NCI-H128 (cell line): ENCODE data around the gene CBLC.
A peak's percentile ranks its signal among the peaks of the same experiment; 100 is the strongest.
"Not testable (repeated sequence)": the region's sequence is repeated elsewhere in the genome, so short reads cannot be mapped to it uniquely, and the experiment has no call there.

Experiments used
- DNase-seq: peaks from one replicate; lab custom pipeline; 2025; ENCODE audit not compliant: unreplicated experiment; lab: John Stamatoyannopoulos, UW

Gene CBLC

DNA sequence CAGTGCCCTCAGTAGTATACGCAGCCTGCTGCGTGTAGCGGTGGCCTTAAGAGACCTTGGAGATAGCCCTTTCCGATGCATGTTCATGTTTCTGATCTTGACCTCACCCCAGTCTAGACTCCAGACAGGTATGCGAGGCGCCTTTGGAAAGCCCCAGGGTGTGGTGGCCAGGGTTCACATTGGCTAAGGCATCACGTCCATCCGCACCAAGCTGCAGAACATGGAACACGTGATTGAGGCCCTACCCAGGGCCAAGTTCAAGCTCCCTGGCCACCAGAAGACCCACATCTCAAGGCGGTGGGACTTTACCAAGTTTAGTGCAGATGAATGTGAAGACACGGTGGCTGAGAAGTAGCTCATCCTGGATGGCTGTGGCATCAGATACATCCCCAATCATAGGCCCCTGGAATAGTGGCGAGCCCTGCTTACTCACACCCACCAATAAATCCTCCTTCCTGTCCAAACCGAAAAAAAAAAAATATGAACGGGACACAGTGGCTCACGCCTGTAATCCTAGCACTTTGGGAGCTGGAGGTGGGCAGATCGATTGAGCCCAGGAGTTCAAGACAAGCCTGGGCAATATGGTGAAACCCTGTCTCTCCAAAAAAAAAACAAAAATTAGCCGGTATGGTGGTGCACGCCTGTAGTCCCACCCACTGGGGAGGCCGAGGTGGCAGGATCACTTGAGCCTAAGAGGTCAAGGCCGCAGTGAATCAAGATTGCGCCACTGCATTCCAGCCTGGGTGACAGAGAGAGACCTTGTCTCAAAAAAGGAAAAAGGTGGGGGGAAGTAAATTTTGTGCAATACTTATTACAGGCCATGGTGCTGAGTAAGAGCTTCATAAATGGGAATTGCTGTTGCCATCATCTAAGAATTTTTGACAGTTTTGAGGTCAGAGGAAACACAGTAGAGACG lies 12.4 kb upstream of the CBLC start:
- no peak for DNase-seq

DNA sequence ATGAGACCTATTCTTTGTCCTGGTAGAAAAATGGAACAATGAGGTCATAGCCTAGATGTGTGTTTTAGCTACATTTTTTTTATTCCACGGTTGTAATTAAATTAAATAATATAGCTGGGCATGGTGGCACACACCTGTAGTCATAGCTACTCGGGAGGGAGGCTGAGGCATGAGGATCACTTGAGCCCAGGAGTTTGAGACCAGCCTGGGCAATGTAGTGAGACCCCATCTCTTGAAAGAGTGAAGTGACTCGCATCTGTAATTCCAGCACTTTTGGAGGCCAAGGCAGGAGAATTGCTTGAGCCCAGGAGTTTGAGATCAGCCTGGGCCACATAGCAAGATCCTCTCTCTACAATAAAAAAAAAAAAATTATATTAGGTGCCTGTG lies 11.7 kb upstream of the CBLC start:
- DNase-seq, result no peak

DNA sequence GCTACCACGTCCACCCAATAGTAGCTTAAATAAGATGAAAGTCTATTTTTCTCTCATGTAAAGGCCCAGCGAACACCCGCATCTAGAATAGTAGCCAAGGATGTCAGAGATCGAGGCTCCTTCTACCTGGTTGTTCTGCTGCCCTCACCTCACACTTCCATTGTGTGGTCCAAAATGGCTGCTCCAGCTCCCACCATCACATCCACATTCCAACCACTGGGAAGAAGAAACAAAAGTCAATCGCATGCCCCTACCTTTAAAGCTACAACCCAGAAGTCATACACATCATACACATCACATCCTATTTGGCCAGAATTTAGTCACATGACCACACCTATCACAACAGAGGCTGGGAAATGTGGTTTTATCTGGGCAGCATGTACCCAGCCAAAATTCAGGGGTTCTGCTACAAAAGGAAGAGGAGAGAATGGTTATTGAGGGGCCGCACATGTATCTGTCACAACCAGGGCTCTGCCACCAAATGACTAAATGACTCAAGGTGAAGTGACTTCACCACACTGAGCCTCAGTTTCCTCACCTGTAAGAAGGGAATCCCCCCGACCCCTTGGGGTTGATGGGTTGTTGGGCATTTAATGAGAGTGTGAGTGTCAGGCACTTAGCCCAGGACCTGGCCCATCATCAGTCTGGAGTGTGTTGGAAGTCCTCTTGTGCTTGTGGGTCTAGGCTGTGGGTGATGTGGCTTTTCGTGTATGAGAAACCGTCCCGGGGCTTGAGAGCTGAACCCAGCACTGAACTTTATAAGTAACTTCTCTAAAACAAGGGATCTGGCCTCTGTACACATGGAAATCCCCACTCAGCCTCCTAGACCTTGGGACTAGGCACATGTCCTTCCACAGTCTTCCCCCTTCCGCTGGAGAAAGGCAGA lies 10.2 kb upstream of the CBLC start:
- no peak for DNase-seq

DNA sequence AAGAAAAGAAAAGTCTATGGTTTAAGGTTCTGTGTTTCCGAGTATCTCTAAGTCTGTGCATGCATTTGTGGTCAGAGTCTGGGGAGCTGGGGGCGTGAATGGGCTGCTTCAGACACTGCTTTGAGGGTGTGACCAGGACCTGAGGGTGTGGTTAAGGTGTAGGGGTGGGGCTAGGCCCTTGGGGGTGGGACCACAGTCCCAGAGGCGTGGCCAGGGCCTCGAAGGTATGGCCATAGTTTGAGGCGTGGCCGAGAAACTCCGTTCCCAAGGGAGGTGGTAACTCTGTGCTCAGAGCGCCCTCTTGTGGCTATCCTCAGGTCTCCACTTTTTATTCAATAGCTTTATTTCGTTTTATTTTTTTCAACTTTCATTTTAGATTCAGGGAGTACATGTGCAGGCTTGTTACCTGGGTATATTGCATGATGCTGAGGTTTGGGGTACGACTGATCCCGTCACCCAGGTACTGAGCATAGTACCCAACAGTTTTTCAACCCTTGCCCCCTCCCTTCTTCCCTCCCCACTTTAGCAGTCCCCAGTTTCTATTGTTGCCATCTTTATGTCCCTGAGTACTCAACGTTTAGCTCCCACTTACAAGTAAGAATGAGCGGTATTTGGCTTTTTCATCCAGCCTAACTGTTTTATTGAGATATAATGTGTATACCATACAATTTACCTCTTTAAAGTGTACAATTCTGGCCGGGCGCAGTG lies 7.0 kb upstream of the CBLC start:
- DNase-seq, result peak; percentile 68

DNA sequence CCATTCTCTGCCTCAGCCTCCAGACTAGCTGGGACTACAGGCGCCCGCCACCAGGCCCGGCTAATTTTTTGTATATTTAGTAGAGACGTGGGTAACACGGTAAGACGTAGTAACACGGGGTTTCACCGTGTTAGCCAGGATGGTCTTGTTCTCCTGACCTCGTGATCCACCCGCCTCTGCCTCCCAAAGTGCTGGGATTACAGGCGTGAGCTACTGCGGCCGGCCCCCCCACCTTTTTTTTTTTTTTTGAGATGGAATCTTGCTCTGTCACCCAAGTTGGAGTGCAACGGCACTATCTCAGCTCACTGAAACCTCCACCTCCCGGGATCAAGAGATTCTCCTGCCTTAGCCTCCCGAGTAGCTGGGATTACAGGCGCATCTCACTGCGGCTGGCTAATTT lies 5.5 kb upstream of the CBLC start:
- DNase-seq, result not testable (repeated sequence)

DNA sequence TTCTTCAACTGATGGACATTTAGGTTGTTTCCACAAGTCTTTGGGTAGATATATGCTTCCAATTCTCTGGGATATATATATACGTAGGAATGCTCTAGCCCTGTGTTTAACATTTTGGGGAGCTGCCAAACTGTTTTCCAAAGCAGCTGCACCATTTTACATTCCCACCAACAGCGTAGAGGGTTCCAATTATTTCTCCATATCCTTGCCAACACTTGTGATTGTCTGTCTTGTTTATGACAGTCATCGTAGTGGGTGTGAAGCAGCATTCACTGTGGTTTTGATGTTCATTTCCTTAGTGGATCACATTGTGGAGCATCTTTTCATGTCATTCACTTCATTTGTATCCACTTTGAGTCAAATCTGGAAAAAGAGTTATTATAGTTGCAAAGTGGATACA lies 4.7 kb upstream of the CBLC start:
- DNase-seq, result no peak

DNA sequence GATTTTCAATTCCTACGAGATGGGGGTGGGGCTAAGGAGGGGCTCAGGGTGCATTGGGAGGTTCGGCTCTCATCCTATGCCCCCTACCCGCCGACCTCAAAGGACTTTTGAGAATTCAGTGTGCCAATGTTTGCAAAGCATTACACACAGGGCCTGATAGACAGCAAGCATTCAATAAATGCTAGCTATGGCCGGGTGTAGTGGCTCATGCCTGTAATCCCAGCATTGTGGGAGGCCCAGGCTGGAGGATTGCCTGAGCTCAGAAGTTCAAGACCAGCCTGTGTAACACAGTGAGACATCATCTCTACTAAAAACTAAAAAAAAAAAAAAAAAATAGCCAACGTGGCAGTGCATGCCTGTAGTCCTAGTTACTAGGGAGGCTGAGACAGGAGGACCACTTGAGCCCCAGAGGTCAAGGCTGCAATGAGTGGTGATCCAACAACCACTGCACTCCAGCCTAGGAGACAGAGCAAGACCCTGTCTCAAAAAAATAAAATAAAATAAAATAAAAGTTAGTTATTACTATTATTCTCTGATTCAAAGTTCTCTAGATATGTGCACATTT lies 1.9 kb upstream of the CBLC start:
- DNase-seq, result no peak

DNA sequence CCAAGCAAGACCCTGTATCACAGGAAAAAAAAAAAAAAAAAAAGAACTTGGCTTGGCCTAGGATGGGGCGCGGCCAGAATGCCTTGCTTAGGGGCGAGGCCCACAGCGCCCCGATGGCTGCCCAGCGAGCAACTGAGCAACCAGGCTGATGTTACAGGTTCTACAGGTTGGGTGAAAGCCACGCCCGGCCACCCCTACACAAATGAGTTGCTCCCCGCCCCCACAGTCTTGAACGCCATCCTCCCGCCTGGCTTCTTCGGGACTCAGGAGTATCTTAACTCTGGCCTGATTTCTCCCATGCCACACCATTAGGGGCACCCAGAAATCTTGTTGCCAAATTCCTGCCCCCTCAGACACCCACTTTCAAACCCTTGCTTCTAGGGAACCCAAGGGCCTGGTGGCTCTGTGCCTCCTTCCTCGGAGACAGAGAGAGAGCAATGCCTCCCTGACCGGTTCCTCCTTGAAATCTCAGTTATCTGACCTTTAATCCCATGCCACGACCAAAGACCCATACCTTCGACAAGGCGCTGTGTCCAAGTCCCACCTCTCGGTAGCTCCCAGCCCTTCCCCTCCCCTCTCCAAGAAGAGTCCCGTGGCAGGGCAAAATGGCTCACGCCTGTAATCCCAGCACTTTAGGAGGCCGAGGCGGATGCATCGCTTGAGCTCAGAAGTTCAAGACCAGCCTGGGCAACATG lies 1.1 kb upstream of the CBLC start:
- no peak for DNase-seq

DNA sequence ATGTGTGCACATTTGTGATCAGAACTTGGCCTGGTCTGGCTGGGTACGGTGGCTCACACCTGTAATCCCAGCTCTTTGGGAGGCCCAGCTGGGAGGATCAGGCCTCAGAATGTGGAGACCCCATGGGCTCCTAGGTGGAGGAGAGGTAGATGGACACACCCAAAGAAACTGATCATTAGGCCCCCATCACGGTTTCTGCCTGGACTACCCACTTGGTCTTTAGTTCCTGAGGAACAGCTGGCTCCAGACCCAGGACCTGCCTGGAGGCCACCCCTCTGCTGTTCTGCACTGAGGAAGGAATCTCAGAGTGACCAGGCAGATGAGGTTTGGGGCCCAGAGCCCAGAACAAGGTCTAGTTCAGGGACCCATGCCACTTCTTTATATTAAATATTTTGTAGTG lies 1.5 kb downstream of the CBLC start:
- DNase-seq, result no peak

DNA sequence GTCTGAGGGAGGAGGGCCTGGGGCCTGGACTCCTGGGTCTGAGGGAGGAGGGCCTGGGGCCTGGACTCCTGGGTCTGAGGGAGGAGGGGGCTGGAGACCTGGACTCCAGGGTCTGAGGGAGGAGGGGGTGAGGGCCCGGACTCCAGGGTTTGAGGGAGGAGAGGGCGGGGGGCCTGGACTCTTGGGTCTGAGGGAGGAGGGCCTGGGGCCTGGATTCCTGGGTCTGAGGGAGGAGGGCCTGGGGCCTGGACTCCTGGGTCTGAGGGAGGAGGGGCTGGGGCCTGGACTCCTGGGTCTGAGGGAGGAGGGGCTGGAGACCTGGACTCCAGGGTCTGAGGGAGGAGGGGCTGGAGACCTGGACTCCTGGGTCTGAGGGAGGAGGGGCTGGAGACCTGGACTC lies 4.0 kb downstream of the CBLC start:
- DNase-seq, result not testable (repeated sequence)

DNA sequence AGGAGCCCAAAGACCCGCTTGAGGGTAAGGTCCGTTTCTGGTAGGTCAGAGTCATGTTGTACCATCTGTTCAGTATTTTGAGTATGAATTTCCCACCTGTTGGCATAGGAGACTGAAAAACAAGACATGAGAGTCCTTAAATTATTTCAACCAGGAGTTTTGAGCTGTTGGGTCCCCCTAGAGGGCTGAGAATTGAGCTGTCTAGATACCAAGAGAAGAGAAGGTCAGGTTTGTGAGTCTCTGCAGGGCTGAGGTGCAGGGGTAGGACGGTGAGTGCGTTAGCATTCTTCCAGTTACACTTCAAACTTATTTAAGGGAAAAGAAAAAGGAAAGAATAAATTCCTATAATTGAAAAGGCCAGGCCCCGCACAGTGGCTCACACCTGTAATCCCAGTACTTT lies 5.0 kb downstream of the CBLC start:
- DNase-seq, result no peak

DNA sequence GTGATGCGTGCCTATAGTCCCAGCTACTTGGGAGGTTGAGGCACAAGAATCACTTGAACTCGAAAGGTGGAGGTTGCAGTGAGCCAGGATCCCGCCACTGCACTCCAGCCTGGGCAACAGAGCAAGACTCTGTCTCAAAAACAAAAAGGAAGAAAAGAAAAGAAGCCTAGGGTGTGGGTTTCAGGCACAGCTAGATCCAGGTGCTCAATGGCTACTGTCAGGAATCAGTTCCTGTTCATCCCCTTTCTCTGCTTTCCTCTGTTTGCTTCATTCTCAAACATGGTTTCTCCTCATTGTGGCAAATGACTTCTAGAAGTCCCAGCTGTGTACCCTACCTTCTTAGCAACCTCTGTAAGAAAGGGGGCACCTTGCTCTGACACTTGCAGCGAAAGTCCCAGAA lies 5.9 kb downstream of the CBLC start:
- DNase-seq, result no peak

DNA sequence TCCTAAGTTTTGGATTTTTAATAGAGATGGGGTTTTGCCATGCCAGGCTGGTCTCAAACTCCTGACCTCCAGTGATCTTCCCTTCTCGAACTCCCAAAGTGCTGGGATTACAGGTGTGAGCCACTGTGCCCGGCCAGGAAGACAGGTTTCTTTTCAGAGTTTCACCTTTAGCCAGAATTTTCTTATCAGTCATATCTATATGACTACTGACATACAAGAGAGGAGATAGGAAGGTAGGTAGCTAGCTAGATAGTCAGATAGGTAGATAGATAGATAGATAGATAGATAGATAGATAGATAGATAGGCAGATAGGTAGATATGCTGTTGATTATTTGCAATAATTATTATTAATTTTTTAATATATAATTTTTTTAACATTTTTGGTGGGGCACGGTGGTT lies 7.6 kb downstream of the CBLC start:
- DNase-seq, result no peak

DNA sequence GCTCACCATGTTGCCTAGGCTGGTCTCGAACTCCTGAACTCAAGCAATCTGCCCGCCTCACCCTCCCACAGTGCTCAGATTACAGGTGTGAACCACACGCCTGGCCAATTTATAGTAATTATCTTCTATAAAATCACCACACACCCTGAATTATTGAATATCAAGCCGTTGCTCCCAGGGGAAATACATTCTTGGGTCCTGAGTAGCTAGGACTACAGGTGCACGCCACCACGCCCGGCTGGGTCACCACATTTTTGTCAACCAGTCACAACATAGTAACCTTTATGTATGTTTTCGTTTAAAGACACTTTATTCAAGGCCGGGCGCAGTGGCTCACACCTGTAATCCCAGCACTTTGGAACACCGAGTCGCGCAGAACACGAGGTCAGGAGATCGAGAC lies 8.3 kb downstream of the CBLC start:
- no peak for DNase-seq

DNA sequence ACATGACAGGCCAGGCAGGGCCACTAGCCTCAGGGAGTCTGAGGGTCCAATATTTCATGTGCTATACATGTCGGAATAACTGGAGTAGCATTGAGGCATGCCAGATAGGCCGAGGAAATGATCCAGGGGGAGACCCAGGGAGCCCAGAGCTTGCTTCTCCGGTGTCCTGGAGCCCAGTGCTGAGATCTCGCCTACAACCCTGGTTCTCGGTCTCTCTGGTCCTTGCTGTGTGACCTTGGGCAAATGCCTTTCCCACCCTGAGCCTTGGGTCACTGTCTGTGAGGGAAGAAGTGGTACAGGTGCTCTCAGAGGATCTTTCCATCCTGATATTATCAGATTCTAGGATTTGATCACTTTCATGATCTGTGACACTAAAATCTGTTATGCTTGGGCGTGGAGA lies 11.3 kb downstream of the CBLC start:
- no peak for DNase-seq

DNA sequence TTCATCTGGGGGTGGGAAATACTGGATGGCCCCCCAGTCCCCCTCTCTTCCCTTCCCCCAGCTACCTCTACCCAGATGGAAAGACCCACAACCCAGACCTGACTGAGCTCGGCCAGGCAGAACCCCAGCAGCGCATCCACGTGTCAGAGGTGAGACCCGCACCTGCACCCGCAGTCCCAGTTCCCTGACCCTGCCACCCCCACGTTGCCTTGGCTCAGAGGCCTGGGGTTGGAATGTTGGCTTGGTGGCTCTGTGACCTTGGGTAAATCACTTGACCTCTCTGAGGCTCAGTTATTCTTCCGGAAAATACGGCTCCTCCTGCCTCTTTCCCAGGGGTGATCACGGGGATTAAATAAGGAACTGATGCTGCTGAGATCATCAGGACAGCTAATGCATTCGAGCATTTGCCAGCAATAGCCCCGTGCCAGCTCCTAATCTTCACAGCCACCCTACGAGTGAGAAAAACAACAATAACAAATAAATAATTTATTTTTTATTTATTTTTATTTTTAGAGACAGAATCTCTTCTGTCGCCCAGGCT lies 12.3 kb downstream of the CBLC start:
- DNase-seq, result no peak

DNA sequence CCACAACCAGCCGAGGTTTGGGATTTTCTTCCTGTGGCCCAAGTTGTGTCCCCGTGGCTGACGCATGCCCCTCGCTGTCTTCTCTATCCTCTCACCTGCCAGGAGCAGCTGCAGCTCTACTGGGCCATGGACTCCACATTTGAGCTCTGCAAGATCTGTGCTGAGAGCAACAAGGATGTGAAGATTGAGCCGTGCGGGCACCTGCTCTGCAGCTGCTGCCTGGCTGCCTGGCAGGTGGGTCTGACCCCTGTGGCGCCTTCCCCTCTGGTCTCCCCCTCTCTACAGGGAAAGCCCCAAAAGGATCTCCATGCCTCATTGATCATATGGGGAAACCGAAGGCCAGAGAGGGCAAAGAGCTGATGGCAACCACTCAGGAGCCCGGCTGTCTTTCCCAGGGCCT lies 14.6 kb downstream of the CBLC start:
- no peak for DNase-seq

DNA sequence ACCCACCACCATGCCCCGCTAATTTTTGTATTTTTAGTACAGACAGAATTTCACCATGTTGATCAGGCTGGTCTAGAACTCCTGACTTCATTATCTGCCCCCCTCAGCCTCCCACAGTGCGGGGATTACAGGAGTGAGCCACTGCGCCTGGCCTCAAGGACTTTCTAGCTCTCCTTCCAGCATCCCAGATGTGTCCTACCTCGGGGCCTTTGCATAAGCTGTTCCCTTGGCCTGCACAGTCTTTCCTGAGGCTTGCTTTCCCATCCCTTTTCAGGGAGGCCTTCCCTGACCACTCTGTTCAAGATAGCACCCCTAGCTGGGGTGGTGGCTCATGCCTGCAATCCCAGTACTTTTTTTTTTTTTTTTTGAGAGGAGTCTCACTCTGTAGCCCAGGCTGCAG lies 16.9 kb downstream of the CBLC start:
- no peak for DNase-seq

DNA sequence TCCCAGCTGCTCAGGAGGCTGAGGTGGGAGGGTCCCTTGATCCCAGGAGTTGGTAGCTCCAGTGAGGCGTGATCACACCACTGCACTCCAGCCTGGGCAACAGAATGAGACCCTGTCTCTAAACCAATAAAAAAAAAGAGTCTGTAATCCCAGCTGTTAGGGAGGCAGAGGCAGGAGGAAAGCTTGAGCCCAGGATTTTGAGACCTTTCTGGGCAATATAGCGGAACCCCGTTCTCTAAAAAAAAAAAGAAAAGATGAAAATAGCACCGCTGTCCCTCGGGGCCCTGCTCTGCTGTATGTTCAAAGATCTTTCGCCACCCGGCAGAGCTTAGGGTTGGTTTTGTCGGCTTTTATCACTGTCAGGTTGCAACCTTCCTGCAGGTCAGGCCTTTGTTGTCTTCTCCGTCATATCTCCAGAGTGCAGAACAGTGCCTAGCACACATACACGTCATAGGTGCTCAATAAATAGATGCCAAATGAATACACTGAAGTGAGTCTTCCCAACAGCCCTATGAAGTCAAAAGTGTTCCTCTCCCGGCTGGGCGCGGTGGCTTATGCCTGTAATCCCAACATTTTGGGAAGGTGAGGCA lies 17.8 kb downstream of the CBLC start:
- no peak for DNase-seq

DNA sequence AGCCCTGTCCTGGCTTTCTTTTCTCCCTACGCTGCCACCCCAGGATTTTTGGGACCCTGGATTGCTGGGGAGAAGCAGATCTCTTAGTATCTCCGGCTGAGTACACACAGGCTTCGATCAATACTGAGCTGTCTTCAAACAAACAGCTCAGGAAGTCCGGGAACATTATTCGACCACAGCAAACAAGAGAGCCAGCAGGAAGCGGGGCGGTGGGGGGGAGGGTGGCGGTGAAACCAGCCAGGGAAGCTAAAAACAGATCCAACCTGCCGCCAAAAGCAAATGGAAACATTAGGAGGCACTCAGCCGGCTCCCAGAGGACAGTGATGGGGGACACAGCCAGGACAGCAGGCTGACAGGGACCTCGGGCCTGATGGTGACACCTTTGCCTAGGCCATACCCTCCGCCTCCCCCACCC lies 19.0 kb downstream of the CBLC start:
- no peak for DNase-seq
